CD4-positive, alpha-beta T cell treated with Interleukin-12 subunit alpha and Interleukin-12 subunit beta, for 1 hour (primary cell): ENCODE results near the gene DKK3.

Source experiments
- DNase-seq: peaks from one replicate; pipeline ENCODE4 v3.0.0-alpha.2; 2020

The DKK3 gene

DNA sequence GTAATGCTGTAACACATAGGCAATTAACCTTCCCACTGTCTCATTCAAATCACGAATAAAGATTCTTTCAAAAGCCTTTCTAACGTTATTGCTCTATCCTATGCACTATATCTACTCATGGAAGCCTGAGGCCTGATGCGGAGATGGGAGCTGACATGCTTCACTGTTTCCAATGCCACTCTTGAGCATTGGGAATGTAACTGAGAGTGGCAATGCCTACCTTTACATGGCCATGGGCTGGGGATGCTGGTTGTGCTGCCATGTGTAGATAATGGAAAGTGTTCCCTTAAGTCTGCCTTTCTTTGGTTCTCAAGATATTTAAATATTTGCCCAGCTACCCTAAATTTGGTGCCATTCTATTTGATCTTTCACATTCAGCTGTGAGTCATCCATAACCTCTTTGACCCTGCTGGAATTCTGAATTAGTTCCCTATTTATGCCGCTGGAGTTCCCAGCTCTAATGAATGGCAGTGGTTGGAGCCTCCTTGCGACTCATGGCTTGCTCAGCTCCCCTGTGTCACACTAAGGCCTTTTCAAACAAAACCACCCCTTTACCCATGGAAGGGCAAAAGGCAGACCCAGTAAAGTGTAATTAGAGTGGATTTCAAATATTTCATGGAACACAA is 21.4 kb upstream of the DKK3 start:
- DNase-seq: no peak

DNA sequence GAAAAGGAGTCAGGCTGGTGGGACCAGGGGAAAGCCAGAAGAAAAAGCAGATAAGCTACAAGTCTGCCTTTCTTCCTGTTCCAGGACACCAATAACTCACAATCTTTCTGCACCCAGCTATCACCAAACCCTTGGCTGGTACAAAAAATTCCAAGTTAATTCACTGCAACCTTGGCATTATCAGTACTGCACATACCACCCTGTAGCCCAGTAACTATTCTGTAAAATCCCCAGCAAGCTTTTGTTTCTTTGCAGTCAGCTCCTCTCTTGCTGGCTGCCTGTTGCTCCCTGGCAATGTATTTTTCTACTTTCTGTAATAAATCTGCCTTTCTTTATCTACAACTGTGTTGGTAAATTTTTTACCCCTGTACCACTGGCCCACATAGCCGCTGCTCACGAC is 20.7 kb upstream of the DKK3 start:
- DNase-seq: no peak

DNA sequence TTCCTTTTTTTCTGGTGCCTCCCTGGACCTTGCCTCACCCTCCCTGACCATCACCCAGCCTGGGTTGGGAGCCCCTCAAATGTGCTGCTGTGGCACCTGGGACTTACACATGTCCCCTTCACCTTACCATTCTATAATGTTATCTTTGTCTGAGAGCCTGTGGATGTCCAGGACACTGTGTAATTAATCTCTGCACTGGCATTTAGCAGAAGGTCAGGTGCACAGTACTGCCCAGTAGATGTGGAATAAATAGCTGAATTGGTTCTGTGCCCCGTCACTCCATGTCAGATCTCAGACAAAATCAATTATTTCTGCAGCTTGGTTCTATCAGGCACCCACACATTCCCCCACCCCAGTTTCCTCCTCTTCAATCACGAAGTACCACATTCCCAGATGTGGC is 19.9 kb upstream of the DKK3 start:
- DNase-seq: no peak

DNA sequence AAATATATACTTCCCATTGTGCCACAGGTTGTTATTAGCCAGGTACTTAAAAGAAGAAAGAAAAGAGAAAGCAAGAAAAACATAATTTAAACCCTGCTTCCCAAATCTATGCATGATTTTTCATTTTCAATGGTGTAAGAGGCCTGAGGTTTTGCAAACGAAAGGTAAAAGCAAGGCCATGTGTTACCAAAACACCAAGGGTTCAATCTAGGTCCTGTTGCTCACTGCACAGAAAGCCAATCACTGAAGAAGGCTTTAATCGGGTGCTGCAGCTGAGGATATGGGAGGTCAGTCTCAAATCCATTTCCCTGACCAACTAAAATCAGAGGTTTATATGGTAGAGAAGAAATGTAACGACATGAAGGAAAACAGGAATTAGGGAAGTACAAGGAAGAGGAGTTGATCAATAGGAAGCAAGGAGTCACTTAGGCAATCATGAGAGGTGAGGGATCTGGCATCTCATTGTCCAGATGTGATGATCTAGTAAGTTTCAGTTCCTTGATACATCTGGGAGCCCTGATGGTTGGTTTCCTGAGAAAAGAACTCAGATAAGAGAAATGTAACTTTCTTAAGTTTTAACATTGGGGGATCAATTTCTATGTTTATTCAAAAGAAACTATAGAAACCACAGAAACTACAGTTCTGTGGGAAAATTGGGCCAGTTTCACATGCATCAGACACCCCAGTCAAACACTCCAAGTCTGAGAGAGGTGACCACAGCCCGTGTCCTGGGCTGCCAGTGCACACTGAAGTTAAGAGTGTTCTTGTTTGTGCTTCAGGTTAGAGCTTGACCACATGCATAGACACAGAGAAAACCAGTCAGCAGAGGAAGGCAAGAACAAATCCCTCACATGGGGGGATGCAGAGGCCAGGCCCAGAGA is 18.1 kb upstream of the DKK3 start:
- DNase-seq: no peak

DNA sequence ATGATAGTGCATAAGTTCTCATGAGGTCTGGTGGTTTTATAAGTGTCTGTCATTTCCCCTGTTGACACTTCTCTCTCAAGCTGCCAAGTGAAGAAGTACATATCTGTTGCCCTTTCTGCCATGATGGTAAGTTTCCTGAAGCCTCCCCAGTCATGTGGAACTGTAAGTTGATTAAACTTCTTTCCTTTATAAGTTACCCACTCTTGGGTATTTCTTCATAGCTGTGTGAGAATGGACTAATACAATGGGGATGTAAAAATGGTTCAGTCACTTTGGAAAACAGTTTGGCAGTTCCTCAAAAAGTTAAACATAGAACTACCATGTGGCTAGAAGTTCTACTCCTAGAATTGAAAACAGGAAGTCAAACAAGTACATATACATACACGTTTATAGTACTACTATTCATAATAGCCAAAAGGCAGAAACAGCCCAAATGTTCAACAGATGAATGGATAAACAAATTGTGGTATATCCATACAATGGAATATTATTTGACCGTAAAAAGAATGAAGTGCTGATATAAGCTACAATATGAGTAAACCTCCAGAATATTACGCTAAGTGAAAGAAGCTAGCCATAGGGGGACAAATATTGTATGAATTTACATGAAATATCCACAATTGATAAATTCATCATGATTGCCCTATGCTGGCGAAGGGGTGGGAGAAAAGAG is 16.0 kb upstream of the DKK3 start:
- no peak for DNase-seq

DNA sequence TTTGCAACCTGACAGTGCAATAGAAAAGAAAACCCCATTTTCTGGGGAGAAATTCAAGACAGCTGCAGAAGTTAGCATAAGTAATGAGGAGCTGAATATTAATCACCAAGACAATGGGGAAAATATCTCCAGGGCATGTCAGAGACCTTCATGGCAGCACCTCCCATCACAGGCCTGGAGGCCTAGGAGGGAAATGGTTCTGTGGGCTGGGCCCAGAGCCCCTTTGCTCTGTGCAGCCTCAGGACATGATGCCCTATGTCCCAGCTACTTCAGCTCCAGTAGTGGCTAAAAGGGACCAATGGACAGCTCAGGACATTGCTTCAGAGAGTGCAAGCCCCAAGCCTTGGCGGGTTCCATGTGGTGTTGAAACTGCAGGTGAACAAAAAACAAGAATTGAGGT is 14.6 kb upstream of the DKK3 start:
- no peak for DNase-seq

DNA sequence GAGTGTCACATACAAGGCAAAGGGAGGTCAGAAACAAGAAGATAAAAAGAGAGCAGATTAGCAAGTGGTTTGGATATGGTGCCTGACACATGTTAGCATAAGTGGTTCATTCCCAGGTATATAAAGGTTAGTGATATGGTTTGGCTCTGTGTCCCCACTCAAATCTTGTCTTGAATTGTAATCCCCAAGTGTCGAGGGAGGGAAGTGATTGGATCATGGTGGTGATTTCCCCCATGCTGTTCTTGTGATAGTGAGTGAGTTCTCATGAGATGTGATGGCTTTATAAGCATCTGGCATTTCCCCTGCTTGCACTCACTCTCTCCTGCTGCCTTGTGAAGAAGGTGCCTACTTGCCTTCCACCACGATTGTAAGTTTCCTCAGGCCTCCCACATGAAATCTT is 12.1 kb upstream of the DKK3 start:
- DNase-seq: no peak

DNA sequence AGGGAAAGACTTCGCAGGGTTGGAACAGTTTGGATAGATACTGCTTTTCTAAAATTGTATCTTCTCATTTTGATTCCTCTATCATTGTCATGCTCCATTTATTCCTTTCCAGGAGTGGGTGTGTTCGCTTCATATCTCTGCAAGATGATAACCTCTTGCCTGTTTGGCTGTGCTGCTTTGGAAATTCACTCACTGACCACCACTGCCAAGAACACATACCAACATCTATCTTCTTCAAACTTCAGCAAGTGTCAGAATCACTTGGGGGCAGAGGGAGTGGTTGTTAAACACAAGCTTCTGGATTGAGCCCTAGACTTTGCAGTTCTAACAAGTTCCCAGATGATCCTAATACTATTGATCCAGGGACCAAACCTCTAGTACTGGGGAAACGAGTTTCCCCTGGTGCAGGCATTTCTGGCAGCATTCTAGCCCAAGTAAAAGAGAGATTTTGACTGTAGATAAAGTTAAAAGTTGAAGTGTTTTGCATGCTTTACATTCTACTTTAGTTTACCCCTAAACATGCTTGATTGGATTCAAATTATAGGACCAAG is 11.5 kb upstream of the DKK3 start:
- no peak for DNase-seq

DNA sequence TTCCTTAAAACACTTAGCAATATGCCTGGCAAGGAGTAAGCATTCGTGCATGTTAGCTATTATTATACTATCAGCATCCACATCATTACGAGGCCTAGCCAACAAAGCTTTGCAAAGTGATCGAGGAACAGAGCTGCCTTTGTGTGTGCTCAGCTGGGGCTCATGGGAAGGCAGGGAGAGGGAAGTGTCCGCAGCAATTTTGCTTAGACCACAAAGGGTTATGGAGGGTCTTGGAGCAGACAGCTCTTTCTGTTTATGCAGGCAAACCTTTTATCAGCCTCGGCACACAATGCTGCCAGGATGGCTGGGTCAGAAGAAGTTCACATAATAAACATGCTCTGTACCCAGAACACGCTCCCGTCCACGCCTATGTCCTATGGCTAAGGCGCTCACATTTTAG is 10.9 kb upstream of the DKK3 start:
- no peak for DNase-seq

DNA sequence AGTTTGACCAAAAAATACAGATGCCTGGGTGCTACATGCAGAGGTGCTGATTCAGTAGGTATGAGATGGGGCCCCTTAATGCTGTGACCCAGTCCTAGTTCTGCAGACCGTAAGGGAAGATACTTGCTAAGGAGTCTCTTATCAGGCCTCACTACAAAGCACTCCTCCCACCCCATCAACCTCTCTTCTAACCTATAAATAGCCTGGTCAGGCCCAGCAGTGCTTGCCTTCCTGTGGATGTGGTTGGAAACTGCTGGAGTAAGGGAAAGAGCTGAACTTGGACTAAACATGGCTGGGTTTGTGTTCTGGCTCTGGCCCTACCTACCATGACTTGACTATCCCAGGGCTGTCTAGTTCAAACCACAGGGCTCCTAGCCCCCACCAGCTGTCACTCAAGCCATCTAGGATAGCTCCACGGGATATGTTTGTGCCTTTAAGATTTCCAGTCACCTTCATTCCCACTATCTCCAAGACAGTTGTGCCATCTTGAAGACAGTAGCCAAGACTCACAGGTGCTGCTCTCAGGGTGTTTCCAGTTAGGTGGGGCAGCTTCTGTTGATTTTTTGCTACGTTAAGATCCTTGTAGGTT is 9.5 kb upstream of the DKK3 start:
- DNase-seq: no peak

DNA sequence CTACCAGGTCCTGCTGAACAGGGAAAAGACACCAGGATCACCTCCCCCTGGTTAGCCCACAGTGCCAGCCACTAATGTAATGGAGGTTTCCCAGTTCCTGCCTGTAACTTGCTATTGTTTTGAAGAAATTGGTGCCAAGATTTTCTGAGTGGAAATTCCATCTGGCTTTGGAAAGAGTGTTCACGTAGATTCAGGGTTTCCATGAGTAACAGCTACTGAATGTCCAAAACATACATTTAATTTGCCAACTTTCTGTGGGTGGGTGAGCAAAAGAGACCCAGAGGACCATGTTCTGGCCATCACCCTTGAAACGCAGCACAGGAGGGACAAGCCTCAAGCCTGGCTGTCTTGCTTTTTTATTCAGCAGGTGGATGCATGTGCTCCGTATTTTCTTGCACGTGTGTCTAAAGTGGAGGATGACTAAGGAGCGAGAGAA is 8.8 kb upstream of the DKK3 start:
- no peak for DNase-seq

DNA sequence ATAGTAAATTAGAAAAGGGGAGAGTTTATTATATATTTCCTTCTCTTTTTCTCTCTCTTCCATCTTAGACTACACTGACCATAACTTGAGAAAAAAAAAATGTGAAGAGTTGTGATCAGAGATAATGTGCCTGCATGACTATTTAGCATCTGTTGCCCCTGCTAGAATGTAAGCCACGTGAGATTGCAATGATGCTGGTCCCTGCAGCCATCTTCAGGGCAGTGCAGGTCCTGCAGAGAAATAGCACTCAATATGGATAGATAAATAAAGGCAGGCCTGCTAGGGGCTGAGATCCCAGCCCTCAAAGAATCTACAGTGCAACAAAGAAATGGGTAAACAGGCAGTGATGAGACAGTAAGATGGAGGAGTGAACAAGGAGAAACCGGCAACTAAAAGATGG is 7.8 kb upstream of the DKK3 start:
- DNase-seq: no peak

DNA sequence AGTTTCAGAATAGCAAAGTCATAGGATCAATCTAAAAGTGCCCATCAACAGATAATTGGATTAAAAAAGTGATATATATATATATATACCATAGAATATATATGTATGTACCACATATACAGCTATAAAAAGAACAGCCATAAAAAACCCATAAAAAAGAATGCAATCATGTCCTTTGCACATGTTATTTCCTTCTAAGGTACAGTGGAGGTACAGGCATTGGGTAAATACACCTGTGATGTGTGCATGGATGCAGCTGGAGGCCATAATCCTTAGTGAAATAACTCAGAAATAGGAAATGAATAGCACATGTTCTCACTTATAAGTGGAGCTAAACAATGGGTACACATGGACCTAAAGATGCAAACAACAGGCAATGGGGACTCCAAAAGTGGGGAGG is 7.1 kb upstream of the DKK3 start:
- DNase-seq: no peak

DNA sequence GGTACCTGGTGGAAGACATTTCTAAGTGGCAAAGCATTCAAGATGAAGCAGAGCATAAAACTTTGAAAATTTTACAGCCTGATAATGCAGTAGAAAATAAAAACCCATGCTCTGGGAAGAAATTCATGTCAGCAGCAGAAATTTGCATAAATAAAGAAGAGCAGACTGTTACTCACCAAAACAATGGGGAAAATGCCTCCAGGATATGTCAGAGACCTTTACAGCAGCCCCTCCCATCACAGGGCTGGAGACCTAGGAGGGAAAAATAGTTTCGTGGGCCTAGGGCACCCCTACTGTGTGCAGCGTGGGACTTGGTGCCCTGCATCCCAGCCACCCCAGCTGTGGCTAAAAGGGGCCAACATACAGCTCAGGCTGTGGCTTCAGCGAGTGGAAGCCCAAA is 5.4 kb upstream of the DKK3 start:
- no peak for DNase-seq

DNA sequence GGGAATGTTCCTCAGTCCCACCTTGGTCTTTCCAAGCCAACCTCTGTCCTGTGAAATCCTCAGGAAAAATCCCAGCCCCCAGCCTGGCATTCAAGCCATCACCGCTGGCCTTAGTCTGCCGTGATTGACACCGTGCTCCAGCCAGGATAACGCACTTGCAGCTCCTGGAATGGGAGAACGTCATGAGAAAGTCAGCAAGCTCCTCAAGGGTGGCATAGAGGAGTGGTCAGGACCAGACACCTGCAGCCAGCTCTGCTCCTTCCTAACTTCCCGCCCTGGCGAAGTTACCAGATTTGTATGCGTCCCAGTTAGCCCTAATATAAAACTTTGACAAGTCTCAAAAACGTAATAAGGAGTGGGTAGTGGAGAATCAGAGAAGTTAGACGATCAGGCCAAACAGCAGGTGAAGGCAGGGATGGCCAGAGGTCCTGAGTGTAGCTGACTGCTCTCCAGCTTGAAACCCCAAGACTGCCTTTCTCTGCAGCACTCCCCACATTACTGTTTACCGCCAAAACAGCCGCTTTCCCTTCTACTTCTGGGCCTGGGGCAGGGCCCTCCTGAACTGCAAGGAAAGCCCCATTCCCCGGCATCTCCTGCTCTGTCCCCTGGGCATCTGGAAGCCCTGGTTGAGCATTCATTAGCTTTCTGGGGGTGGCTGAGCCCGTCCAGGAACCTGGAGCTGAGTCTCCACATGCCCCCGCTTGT is 1.3 kb upstream of the DKK3 start:
- no peak for DNase-seq

DNA sequence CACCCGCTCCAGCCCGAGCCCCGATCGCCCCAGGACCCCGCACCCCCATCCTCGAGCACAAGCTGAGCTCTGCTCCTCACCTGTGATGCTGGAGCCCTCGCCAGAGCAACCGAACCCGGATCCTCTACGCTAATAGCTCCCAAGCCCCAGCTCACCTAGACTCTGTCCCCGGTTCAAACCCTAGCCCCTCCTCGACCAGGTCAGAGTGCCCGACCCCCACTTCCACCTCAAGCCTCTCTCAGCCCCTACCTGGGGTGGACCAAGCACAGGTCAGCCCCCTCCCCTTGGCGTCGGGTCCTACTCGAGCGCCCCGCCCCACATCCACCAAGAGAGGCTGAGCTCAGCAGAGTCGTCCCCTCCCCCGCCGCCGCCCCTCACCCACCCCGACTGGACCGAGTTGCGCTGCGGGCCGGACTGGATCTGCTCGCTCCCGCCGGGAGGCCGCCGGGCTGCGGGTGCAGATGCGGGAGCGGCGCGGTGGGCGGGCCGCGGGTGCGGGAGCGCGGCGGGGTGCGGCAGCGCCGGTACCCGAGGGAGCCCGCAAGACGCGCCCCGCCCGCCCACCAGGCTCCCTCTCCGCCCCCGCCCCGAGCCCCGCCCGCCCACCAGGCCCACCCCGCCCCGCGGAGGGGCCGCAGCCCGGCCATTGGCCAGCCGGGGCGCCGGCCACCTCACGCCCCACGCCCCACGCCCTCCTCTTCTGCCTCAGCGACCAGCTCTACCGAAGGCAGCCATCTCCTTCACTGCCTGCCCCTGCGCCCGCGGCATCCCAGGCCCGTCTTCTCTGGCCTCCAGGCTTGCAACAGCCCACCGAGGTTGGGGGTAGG is 577 bp upstream of the DKK3 start:
- no peak for DNase-seq

DNA sequence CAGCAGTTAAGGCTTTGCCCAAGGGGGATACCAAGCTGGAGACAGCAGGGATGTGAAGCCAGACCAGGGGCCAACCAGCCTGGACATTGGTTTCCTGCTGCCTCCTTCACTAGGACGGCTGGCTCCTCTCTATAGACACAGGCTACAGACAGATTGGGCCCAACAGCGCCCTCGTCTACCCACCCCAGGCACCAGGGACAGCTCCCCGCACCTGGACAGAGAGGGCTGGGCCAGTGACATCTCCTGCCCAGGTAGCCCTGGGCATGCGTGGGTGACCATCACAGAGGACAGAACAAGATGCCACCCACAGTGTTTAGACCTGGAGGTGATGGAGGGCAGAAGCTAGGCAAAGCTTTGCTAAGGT is 1.2 kb downstream of the DKK3 start:
- no peak for DNase-seq

DNA sequence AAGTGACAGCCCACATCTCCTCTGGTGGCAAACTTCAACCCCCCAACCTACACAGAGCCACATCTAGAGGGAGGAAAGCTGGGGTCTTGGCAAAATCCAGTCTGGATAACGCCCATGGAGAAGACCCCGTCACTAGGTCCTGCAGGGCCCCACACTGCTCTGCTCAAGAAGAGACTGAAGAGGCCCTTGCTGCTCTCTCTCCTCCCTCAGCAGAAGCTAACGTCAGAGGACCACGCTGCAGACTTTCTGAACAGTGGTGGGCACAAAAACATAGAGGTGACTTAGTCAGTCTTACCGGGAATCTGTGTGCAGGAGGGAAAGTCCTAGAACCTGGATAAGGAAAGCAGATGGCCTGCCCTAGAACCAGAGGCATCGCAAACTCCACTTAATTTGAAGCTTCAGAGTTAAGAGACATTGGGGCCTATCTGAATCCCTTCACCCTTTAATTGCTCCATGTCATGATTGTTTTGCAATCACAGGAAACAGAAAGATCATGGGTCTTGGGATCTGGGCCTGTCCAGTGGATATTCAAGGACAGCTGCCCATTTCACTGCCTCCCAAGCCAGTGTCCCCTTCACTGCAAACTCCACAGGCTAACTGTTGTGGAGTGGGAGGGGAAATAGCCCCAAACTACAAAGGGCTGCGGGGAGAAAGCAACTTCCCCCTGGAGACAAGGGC is 1.7 kb downstream of the DKK3 start:
- no peak for DNase-seq

DNA sequence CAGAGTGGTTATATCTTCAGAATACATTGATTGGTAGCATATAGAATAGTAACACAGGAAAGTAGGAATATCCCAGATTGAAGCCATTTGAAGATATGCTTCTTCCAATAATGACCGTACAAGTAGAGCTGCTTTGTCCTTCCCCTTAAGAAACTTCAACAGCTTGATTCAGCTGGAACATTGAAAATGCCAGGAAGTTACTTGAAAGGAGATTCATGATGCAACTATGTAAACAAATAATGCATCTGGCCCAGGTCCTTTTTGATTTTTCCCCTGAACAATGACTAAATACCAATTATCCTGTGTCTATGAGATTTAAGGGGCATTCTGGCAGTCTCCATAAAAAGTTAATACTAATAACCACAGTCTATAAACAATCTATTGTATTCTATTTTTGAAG is 3.0 kb downstream of the DKK3 start:
- DNase-seq: no peak

DNA sequence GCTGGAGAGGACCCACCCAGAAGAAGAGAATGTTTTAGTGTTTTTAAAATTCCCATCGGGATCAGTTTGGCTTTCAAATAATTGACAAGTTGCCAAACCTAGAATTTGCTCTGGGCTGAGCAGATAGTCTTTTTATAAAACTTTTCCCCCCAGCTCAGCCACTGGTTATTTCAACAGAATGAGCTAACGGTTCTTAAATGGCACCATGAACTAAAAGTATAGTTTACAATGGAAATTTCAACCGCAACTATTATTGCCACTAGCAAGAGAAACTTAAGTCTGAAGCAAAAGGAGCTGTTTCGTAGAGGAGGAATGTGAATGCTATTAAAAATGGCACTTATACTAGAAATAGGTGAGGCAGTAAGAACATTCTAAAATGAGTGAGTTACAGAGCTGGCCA is 3.4 kb downstream of the DKK3 start:
- DNase-seq: no peak

DNA sequence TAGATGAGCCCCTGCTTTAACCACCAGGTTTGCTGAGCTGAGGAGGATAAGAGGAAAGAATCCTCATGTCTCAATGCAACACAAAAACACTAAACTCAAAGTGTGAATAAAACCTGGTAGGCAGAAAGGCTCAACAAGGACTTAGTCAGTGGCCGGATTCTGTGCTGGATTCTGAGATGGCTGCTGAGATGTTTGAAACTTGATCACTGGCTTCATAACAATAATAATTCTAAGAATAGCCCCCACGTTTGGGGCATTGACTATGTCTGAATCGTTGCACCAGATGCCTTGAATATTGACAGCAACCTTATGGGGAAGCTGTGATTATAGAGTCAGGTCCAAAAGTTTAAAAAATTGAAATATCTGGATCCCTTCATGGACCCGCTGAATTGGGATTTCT is 4.6 kb downstream of the DKK3 start:
- no peak for DNase-seq
